CD14-positive monocyte (primary cell): ENCODE data around the gene MCM3AP. TPM values are rescaled to one million over a fixed set of nuclear protein-coding genes. Genes with fewer than 3 reads are reported as not detected.

ENCODE experiments used
- DNase-seq, 3 donors: peaks; one replicate each; pipeline ENCODE4 v3.0.0-alpha.2; 2011 to 2022
- H2AFZ ChIP-seq: 2 replicates; pipeline ENCODE4 v1.6.0; 2012; ENCODE audit warnings: mild to moderate bottlenecking, low read depth, low read length, inconsistent platforms; ENCODE audit not compliant: insufficient read depth, poor library complexity, severe bottlenecking
- H3K27ac ChIP-seq, 2 donors: 1 replicate in 1 of 2; 2 replicates in 1 of 2; pipeline ENCODE4 v1.5.1; 2012 to 2013; ENCODE audit warnings: low read length in 2 of 2, control low read depth in 1 of 2, inconsistent platforms in 1 of 2, low read depth in 1 of 2, mild to moderate bottlenecking in 1 of 2
- H3K27me3 ChIP-seq, 2 donors: one replicate each; pipeline versions ENCODE4 v1.6.0 to v1.6.1; 2011 to 2013; ENCODE audit warnings: low read length in 2 of 2; ENCODE audit not compliant: control insufficient read depth in 2 of 2, insufficient read depth in 2 of 2
- H3K36me3 ChIP-seq, 2 donors: replicated peaks in 1 of 2; 1 replicate in 1 of 2; 2 replicates in 1 of 2; pipeline versions ENCODE4 v1.5.1 to v1.6.1; 2012 to 2013; ENCODE audit warnings: low read length in 2 of 2, control low read depth in 1 of 2, inconsistent platforms in 1 of 2, mild to moderate bottlenecking in 1 of 2; ENCODE audit not compliant: insufficient read depth in 2 of 2, control insufficient read depth in 1 of 2
- H3K4me1 ChIP-seq, 2 donors: 1 replicate in 1 of 2; 2 replicates in 1 of 2; pipeline versions ENCODE4 v1.5.1 to v1.6.1; 2012 to 2013; ENCODE audit warnings: low read length in 2 of 2, control low read depth in 1 of 2, inconsistent platforms in 1 of 2, mild to moderate bottlenecking in 1 of 2, moderate library complexity in 1 of 2; ENCODE audit not compliant: insufficient read depth in 2 of 2, control insufficient read depth in 1 of 2
- H3K4me2 ChIP-seq: replicated peaks from 2 replicates; pipeline ENCODE3; 2012; ENCODE audit warnings: low read length, moderate library complexity, mild to moderate bottlenecking; ENCODE audit not compliant: poor library complexity, severe bottlenecking; ENCODE audit errors: extremely low read depth
- H3K4me3 ChIP-seq, 3 experiments: fragments of 200-600 bp in 1 of 3; sonication (generic) in 1 of 3; replicated peaks in 1 of 3; 1 replicate in 2 of 3; 2 replicates in 1 of 3; pipeline ENCODE4 v1.5.1; 2011 to 2013; ENCODE audit warnings: low read length in 3 of 3, mild to moderate bottlenecking in 3 of 3, control low read depth in 2 of 3, low read depth in 2 of 3, inconsistent platforms in 1 of 3, moderate library complexity in 1 of 3
- H3K79me2 ChIP-seq: 2 replicates; pipeline ENCODE4 v1.6.0; 2012; ENCODE audit warnings: mild to moderate bottlenecking, control low read depth, inconsistent platforms, low read length, moderate library complexity; ENCODE audit not compliant: insufficient read depth
- H3K9ac ChIP-seq: 2 replicates; pipeline ENCODE4 v1.6.0; 2017; ENCODE audit warnings: low read length, mild to moderate bottlenecking; ENCODE audit not compliant: insufficient read depth, poor library complexity, severe bottlenecking
- H3K9me3 ChIP-seq, 2 donors: replicated peaks in 1 of 2; 1 replicate in 1 of 2; 2 replicates in 1 of 2; pipeline versions ENCODE4 v1.5.1 to v1.6.1; 2012 to 2013; ENCODE audit warnings: low read length in 2 of 2, control low read depth in 1 of 2; ENCODE audit not compliant: control insufficient read depth in 1 of 2, insufficient read depth in 1 of 2
- H4K20me1 ChIP-seq: 2 replicates; pipeline ENCODE4 v1.6.0; 2012; ENCODE audit warnings: mild to moderate bottlenecking, low read length, control low read depth, moderate library complexity; ENCODE audit not compliant: insufficient read depth
- H3K27ac Mint-ChIP-seq, 7 donors: one replicate each; pipeline ENCODE4 v1.8.0; 2020; ENCODE audit warnings: mild to moderate bottlenecking in 7 of 7, mixed read lengths in 7 of 7, moderate library complexity in 6 of 7, inconsistent platforms in 2 of 7
- H3K27me3 Mint-ChIP-seq, 3 donors: one replicate each; pipeline ENCODE4 v1.8.0; 2021 to 2022; ENCODE audit warnings: low read depth in 3 of 3, mild to moderate bottlenecking in 3 of 3, mixed read lengths in 3 of 3, moderate library complexity in 3 of 3, inconsistent platforms in 1 of 3
- H3K36me3 Mint-ChIP-seq, 2 donors: one replicate each; pipeline ENCODE4 v1.8.0; 2020; ENCODE audit warnings: mixed read lengths in 2 of 2, inconsistent platforms in 1 of 2, mild to moderate bottlenecking in 1 of 2
- H3K4me1 Mint-ChIP-seq: one replicate; pipeline ENCODE4 v1.8.0; 2020; ENCODE audit warnings: mild to moderate bottlenecking, mixed read lengths
- H3K4me3 Mint-ChIP-seq, 2 donors: one replicate each; pipeline ENCODE4 v1.8.0; 2020; ENCODE audit warnings: mild to moderate bottlenecking in 2 of 2, mixed read lengths in 2 of 2, moderate library complexity in 1 of 2
- H3K9me3 Mint-ChIP-seq, 7 donors: one replicate each; pipeline ENCODE4 v1.8.0; 2020 to 2022; ENCODE audit warnings: mixed read lengths in 7 of 7, mild to moderate bottlenecking in 6 of 7, moderate library complexity in 6 of 7, inconsistent platforms in 2 of 7
- WGBS: methylation state at CpG from one replicate; pipeline ENCODE4 v1.1.5; 2013; ENCODE audit warnings: missing lambda C conversion rate; ENCODE audit not compliant: insufficient coverage; 5-methylcytosine and 5-hydroxymethylcytosine counted together
- intact Hi-C, 2 donors: fragments of 100-400 bp; cut with micrococcal nuclease; formaldehyde crosslinking; loops; one replicate each; pipeline versions ENCODE4 v1.15.0 to v1.15.1; 2023
- polyA plus RNA-seq, 3 donors: library from polyadenylated mRNA; depleted of rRNA in 1 of 3; unstranded in 2 of 3; stranded (reverse) in 1 of 3; fragments of 300-500 nt in 2 of 3; fragments of >200 nt in 1 of 3; fragmentation: Illumina TruSeq in 2 of 3; gene quantifications; 1 replicate in 2 of 3; 2 replicates in 1 of 3; pipeline ENCODE4 v1.2.3, GENCODE V29; 2012 to 2021
- TF ChIP-seq, protein P1 (sequence below): fragments of 200-600 bp; IDR thresholded peaks from one replicate; pipeline ENCODE4 v1.8.0; 2022; ENCODE audit warnings: antibody characterized with exemption, mild to moderate bottlenecking

Gene MCM3AP
- polyA plus RNA-seq, 3 donors, result 30.9 to 62.4 (median 32.7) TPM

GRCh38 chr21:46195595-46196195 is 89.7 kb downstream of the MCM3AP start:
- no peaks in the 10 kb centered on the region for H3K27me3 ChIP-seq
- no peaks in the 10 kb centered on the region for H3K4me1 ChIP-seq
- no peak overlapping the region for H3K4me2 ChIP-seq
- Mint-ChIP-seq H3K4me3 (no peak overlapping the region), H3K36me3 (peaks cover 54 to 58% of the 10 kb centered on the region in 2 donors), H3K27ac (peak overlapping the region in 2 of 7 donors; percentile 1 to 16), H3K27me3 (no peaks in the 10 kb centered on the region), H3K4me1 (no peaks in the 10 kb centered on the region), H3K9me3 (peaks cover 0 to 2% (median 0%) of the 10 kb centered on the region in 7 donors)
- H3K9me3 ChIP-seq, result no peaks in the 10 kb centered on the region
- no peaks in the 10 kb centered on the region for H4K20me1 ChIP-seq
- intact Hi-C loops, result no loop called here
- H3K4me3 ChIP-seq, result no peak overlapping the region
- H3K79me2 ChIP-seq, result no peaks in the 10 kb centered on the region
- WGBS, result 96% methylated on average over 20 of the region's 20 CpGs
- no peak for DNase-seq
- H2AFZ ChIP-seq, result no peak overlapping the region
- no peak overlapping the region for H3K27ac ChIP-seq
- TF ChIP-seq, protein P1, sequence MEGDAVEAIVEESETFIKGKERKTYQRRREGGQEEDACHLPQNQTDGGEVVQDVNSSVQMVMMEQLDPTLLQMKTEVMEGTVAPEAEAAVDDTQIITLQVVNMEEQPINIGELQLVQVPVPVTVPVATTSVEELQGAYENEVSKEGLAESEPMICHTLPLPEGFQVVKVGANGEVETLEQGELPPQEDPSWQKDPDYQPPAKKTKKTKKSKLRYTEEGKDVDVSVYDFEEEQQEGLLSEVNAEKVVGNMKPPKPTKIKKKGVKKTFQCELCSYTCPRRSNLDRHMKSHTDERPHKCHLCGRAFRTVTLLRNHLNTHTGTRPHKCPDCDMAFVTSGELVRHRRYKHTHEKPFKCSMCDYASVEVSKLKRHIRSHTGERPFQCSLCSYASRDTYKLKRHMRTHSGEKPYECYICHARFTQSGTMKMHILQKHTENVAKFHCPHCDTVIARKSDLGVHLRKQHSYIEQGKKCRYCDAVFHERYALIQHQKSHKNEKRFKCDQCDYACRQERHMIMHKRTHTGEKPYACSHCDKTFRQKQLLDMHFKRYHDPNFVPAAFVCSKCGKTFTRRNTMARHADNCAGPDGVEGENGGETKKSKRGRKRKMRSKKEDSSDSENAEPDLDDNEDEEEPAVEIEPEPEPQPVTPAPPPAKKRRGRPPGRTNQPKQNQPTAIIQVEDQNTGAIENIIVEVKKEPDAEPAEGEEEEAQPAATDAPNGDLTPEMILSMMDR, result no peak
- peaks cover 15 to 56% of the 10 kb centered on the region in 2 donors for H3K36me3 ChIP-seq
- no peak overlapping the region for H3K9ac ChIP-seq

DNA sequence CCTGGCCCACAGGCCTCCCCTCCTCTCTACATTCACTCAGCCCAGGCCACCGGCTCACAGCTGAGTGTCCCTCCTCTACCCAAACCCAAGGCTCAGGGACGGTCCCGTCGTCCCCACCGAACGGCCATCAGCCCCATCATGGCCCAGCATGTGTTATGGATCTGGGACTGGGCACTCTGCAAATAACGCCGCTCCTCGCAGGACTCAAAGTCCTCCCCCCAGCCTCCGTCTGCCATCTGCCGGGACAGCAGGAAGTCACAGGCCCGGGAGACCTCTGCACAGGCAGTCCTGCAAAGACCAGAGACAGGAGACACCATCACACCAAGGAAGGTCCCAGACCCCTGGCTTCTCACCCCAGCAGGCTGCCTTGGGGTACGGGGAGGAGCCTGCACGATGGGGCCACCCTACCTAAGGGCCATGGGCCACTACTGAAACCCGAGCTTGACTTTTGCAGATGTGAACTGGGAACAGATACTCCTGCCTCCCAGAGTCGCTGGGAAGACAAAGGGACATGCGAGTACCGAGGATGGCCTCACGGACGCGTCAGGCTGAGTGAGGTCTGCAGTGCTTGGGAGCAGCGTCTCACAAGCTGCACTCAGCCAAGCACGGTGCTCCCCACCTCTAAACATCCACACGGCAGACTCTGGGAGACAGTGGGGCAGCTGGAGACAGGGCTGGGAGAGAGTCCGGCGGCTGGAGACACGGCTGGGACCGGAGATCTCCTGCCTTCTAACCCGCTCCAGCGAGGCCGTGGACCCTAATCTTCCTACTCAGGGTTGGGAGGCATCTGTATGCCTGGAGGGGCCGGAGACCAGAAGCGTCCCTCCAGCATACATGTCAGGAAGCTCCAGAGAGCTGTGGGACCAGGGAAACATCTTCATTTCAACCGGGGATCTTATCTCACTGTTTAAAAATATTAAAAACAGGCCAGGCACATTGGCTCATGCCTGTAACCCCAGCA is 90.8 kb downstream of the MCM3AP start:
- Mint-ChIP-seq H3K9me3 (peaks cover 0 to 2% (median 0%) of the 10 kb centered on the region in 7 donors), H3K4me3 (no peak overlapping the region), H3K27ac (peak overlapping the region in 1 of 7 donors; percentile 1), H3K27me3 (peaks cover 0 to 2% (median 0%) of the 10 kb centered on the region in 3 donors), H3K4me1 (no peaks in the 10 kb centered on the region), H3K36me3 (peaks cover 46 to 53% of the 10 kb centered on the region in 2 donors)
- H3K27ac ChIP-seq, result no peak overlapping the region
- no peak for DNase-seq
- H3K9ac ChIP-seq, result no peak overlapping the region
- TF ChIP-seq, protein P1, result no peak
- no peak overlapping the region for H2AFZ ChIP-seq
- H3K36me3 ChIP-seq, result peaks cover 15 to 49% of the 10 kb centered on the region in 2 donors
- 97% methylated on average over 20 of the region's 34 CpGs for WGBS
- H3K4me1 ChIP-seq, result no peaks in the 10 kb centered on the region
- no peak overlapping the region for H3K4me2 ChIP-seq
- no peaks in the 10 kb centered on the region for H3K27me3 ChIP-seq
- H3K4me3 ChIP-seq, result no peak overlapping the region
- intact Hi-C loops, result no loop called here
- no peaks in the 10 kb centered on the region for H3K9me3 ChIP-seq
- H3K79me2 ChIP-seq, result no peaks in the 10 kb centered on the region
- H4K20me1 ChIP-seq, result no peaks in the 10 kb centered on the region
